Liver (tissue), 9 donors: Measurements from ENCODE around the gene HMGA1. TPM values are rescaled to one million over a fixed set of nuclear protein-coding genes. Genes with fewer than 3 reads are reported as not detected.

Experiments
- DNase-seq: peaks from one replicate; pipeline ENCODE4 v3.0.0-alpha.2; 2017; ENCODE audit warnings: low spot score
- H3K27ac ChIP-seq, 2 donors: one replicate each; pipeline ENCODE4 v1.7.0; 2013; ENCODE audit warnings: inconsistent platforms in 2 of 2, low read length in 2 of 2, control low read depth in 1 of 2, low read depth in 1 of 2, mild to moderate bottlenecking in 1 of 2
- H3K27me3 ChIP-seq, 4 donors: one replicate each; pipeline versions ENCODE4 v1.6.1 to v1.7.0; 2013; ENCODE audit warnings: low read length in 3 of 4, inconsistent platforms in 1 of 4, mild to moderate bottlenecking in 1 of 4, moderate library complexity in 1 of 4; ENCODE audit not compliant: control insufficient read depth in 4 of 4, insufficient read depth in 4 of 4
- H3K36me3 ChIP-seq, 4 donors: one replicate each; pipeline versions ENCODE4 v1.6.1 to v1.7.0; 2013; ENCODE audit warnings: low read length in 3 of 4, mild to moderate bottlenecking in 3 of 4, low read depth in 1 of 4, moderate library complexity in 1 of 4; ENCODE audit not compliant: control insufficient read depth in 4 of 4, insufficient read depth in 3 of 4
- H3K4me1 ChIP-seq, 4 donors: one replicate each; pipeline versions ENCODE4 v1.6.1 to v1.7.0; 2013; ENCODE audit warnings: low read length in 3 of 4, mild to moderate bottlenecking in 3 of 4, moderate library complexity in 1 of 4; ENCODE audit not compliant: control insufficient read depth in 4 of 4, insufficient read depth in 4 of 4
- H3K4me3 ChIP-seq, 3 donors: one replicate each; pipeline versions ENCODE4 v1.6.1 to v1.7.0; 2013; ENCODE audit warnings: low read length in 3 of 3, control low read depth in 1 of 3, low read depth in 1 of 3, mild to moderate bottlenecking in 1 of 3
- H3K9ac ChIP-seq, 2 donors: one replicate each; pipeline ENCODE4 v1.7.0; 2013; ENCODE audit warnings: low read length in 2 of 2, mild to moderate bottlenecking in 2 of 2, moderate library complexity in 2 of 2, control low read depth in 1 of 2, low read depth in 1 of 2
- H3K9me3 ChIP-seq, 4 donors: one replicate each; pipeline versions ENCODE4 v1.6.1 to v1.7.0; 2013; ENCODE audit warnings: low read length in 3 of 4; ENCODE audit not compliant: control insufficient read depth in 4 of 4
- HNF4A ChIP-seq, 2 donors: conservative IDR thresholded peaks; 2 replicates each; pipeline ENCODE4 v1.6.1; 2016; ENCODE audit warnings: antibody characterized with exemption in 2 of 2, mild to moderate bottlenecking in 2 of 2
- HNF4G ChIP-seq: IDR thresholded peaks from 2 replicates; pipeline ENCODE4 v1.6.1; 2016; ENCODE audit warnings: antibody characterized with exemption
- RAD21 ChIP-seq, 2 donors: IDR thresholded peaks; 2 replicates each; pipeline ENCODE4 v1.6.1; 2016; ENCODE audit warnings: antibody characterized with exemption in 2 of 2, mild to moderate bottlenecking in 2 of 2
- RXRA ChIP-seq, 2 donors: IDR thresholded peaks; 2 replicates each; pipeline ENCODE4 v1.6.1; 2017 to 2018; ENCODE audit warnings: antibody characterized with exemption in 2 of 2, mild to moderate bottlenecking in 1 of 2
- TAF1 ChIP-seq: conservative IDR thresholded peaks from 2 replicates; pipeline ENCODE4 v1.6.1; 2016; ENCODE audit warnings: antibody characterized with exemption, mild to moderate bottlenecking
- WGBS: extraction: QIAGEN DNeasy Blood & Tissue Kit; methylation state at CpG from one replicate; pipeline ENCODE4 v1.1.7; 2013; 5-methylcytosine and 5-hydroxymethylcytosine counted together
- polyA plus RNA-seq, 2 donors: library from polyadenylated mRNA; stranded (reverse) in 1 of 2; unstranded in 1 of 2; fragments of 200-250 nt in 1 of 2; fragments of >200 nt in 1 of 2; fragmentation: Nextera tagmentation in 1 of 2; extraction: Ambion mirVana in 1 of 2; gene quantifications; one replicate each; pipeline versions ENCODE4 v1.2.1 to v1.2.3, GENCODE V29; 2013 to 2015
- total RNA-seq, 2 donors: library from RNA; depleted of rRNA; stranded (reverse); fragments of >200 nt; gene quantifications; one replicate each; pipeline ENCODE4 v1.2.3, GENCODE V29; 2014
- TF ChIP-seq, protein P1 (sequence below): IDR thresholded peaks from 2 replicates; pipeline ENCODE4 v1.6.1; 2016; ENCODE audit warnings: antibody characterized with exemption, mild to moderate bottlenecking
- TF ChIP-seq, protein P2 (sequence below): IDR thresholded peaks from 2 replicates; pipeline ENCODE4 v1.6.1; 2016; ENCODE audit warnings: antibody characterized with exemption
- donor health status: healthy.
- donor health status: healthy.
- donor health status: healthy.
- donor health status: healthy.
- donor health status: healthy.

Gene HMGA1
- total and polyA plus RNA-seq, 4 donors = 4.2 to 118 (median 8.5) TPM

DNA sequence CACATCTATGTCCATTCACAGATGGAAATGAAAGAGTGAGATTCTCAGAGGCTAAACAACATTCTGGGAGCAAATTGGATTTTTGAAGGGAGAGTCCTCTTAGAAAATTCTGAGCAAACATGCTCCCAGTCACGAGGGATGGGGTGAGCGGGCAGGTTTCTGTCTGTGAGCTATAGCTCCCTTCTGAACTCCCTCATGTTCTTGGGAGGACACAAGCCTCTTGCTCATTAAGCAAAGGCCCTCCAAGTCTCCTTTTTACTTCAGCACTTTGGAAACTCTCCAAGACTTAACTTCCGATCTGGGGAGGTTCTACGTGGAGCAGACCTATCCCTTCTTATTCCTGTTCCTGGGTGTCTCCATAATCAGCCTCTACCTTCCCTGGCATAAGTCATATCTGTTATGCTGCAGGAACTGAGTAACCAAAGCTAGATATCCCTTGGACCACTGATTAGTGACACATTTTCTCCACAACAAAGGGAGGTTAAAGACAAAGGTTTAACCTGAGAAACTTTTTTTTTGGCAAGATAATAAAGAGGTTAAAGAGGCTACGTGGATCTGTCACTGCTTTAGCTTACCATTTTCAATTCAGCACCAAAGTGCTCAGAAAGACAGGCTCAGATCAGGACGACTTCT, 45.1 kb downstream of the HMGA1 start:
- TF ChIP-seq TAF1 = no peak
- TF ChIP-seq, protein P1, sequence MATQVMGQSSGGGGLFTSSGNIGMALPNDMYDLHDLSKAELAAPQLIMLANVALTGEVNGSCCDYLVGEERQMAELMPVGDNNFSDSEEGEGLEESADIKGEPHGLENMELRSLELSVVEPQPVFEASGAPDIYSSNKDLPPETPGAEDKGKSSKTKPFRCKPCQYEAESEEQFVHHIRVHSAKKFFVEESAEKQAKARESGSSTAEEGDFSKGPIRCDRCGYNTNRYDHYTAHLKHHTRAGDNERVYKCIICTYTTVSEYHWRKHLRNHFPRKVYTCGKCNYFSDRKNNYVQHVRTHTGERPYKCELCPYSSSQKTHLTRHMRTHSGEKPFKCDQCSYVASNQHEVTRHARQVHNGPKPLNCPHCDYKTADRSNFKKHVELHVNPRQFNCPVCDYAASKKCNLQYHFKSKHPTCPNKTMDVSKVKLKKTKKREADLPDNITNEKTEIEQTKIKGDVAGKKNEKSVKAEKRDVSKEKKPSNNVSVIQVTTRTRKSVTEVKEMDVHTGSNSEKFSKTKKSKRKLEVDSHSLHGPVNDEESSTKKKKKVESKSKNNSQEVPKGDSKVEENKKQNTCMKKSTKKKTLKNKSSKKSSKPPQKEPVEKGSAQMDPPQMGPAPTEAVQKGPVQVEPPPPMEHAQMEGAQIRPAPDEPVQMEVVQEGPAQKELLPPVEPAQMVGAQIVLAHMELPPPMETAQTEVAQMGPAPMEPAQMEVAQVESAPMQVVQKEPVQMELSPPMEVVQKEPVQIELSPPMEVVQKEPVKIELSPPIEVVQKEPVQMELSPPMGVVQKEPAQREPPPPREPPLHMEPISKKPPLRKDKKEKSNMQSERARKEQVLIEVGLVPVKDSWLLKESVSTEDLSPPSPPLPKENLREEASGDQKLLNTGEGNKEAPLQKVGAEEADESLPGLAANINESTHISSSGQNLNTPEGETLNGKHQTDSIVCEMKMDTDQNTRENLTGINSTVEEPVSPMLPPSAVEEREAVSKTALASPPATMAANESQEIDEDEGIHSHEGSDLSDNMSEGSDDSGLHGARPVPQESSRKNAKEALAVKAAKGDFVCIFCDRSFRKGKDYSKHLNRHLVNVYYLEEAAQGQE = no peak
- TF ChIP-seq, protein P2, sequence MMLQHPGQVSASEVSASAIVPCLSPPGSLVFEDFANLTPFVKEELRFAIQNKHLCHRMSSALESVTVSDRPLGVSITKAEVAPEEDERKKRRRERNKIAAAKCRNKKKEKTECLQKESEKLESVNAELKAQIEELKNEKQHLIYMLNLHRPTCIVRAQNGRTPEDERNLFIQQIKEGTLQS = no peak
- TF ChIP-seq HNF4G = no peak
- TF ChIP-seq HNF4A (conservative IDR thresholded peaks at IDR 0.05) = no peak
- Histone ChIP-seq H3K27me3 (no peaks in the 10 kb centered on the region), H3K36me3 (peaks cover 0 to 7% (median under 1%) of the 10 kb centered on the region in 4 donors), H3K27ac (no peak overlapping the region), H3K9ac (no peak overlapping the region), H3K4me3 (no peak overlapping the region), H3K9me3 (no peaks in the 10 kb centered on the region), H3K4me1 (peaks cover 0 to 5% (median 3%) of the 10 kb centered on the region in 4 donors)
- WGBS = 87% methylated on average over 6 of the region's 6 CpGs
- no peak for DNase-seq

DNA sequence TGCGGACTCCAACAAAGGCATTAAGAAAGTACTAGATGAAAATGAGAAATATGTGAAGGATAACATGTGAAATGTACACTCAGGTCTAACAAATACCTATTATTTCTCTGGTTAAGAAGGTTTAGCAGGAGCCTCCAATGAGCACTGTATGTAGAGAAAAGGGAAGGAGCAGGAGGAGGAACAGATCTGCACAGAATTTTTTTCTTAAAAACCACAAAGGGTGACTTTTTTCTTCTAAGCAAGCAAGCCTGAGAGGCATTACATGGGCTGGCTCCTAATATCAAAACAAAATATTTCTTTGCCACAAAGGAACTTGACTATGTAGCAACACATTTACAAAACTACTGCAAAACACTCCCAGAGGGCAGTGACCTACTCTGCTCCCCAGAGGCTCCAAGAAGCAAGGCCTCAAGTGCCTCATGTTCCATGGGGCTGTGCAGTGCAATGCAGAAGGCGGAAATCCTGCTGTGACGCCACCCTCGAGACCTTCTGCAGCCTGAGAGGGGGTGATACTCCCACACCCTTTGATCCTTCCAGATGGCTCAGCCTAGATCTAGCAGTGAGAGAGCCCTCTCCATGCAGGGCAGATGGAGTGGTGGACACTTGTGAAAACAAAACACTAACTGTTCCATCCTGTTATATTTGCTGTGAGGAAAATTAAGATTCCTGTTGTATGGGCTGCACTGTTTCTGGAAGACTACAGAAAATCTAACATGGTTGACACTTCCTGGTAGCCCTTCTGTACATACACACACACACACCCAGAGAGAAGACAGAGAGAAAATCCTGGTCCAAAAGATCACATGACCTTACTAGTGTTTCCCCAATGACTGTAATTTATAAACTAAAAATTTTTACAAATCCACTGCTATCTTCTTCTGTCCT, 48.1 kb downstream of the HMGA1 start:
- H3K27ac ChIP-seq = no peak overlapping the region
- H3K36me3 ChIP-seq = peaks cover 0 to 8% (median 3%) of the 10 kb centered on the region in 4 donors
- TF ChIP-seq RXRA (IDR thresholded peaks at IDR 0.05) (peak in 1 of 2 donors; percentile 5), RAD21 (IDR thresholded peaks at IDR 0.05) (peak in 1 of 2 donors; percentile 24)
- TF ChIP-seq, protein P1 = no peak
- no peaks in the 10 kb centered on the region for H3K27me3 ChIP-seq
- no peak overlapping the region for H3K4me3 ChIP-seq
- DNase-seq = no peak
- H3K9me3 ChIP-seq = no peaks in the 10 kb centered on the region
- H3K4me1 ChIP-seq = no peaks in the 10 kb centered on the region
- WGBS = 89% methylated on average over 4 of the region's 4 CpGs
- no peak overlapping the region for H3K9ac ChIP-seq
